ENCODE measurements around the gene ASCC1. TPM values are rescaled to one million over a fixed set of nuclear protein-coding genes. Genes with fewer than 3 reads are reported as not detected.

The ASCC1 gene
- total RNA-seq, 1 donor from 2014 or later, result 35.6 TPM

GRCh38 chr10:72257051-72257892, 41.2 kb upstream of the ASCC1 start:
- peak overlapping the region; percentile 82 for H3K27ac Mint-ChIP-seq (ENCODE audit: unreplicated experiment)
- peak overlapping the region; percentile 21 for H3K4me3 Mint-ChIP-seq
- no peaks in the 10 kb centered on the region for H3K9me3 Mint-ChIP-seq
- DNase-seq (ENCODE audit: low read depth, low spot score), result no peak
- peaks cover 67% of the 10 kb centered on the region for H3K4me1 Mint-ChIP-seq
- no peaks in the 10 kb centered on the region for H3K36me3 Mint-ChIP-seq (ENCODE audit: low read depth)
- no peaks in the 10 kb centered on the region for H3K27me3 Mint-ChIP-seq (ENCODE audit: low read depth)
- TF ChIP-seq CTCF (conservative IDR thresholded peaks at IDR 0.05), result no peak

- peak overlapping the region; percentile 36 for H3K4me3 Mint-ChIP-seq
- no peaks in the 10 kb centered on the region for H3K36me3 Mint-ChIP-seq (ENCODE audit: low read depth)
- H3K4me1 Mint-ChIP-seq, result peaks cover 63% of the 10 kb centered on the region
- H3K27me3 Mint-ChIP-seq (ENCODE audit: low read depth), result no peaks in the 10 kb centered on the region
- DNase-seq (ENCODE audit: low read depth, low spot score), result no peak
- no peak for TF ChIP-seq CTCF (conservative IDR thresholded peaks at IDR 0.05)
- peak overlapping the region; percentile 84 for H3K27ac Mint-ChIP-seq (ENCODE audit: unreplicated experiment)
- H3K9me3 Mint-ChIP-seq, result no peaks in the 10 kb centered on the region
Measured at GRCh38 chr10:72255977-72256729, 40.1 kb upstream of the ASCC1 start.

GRCh38 chr10:72254813-72255568, 38.9 kb upstream of the ASCC1 start:
- Mint-ChIP-seq H3K27me3 (ENCODE audit: low read depth) (no peaks in the 10 kb centered on the region), H3K9me3 (no peaks in the 10 kb centered on the region), H3K4me1 (peaks cover 57% of the 10 kb centered on the region), H3K27ac (ENCODE audit: unreplicated experiment) (peak overlapping the region; percentile 99), H3K4me3 (peak overlapping the region; percentile 44), H3K36me3 (ENCODE audit: low read depth) (no peaks in the 10 kb centered on the region)
- no peak for TF ChIP-seq CTCF (conservative IDR thresholded peaks at IDR 0.05)
- DNase-seq (ENCODE audit: low read depth, low spot score), result peak; percentile 56

- Mint-ChIP-seq H3K4me3 (no peak overlapping the region), H3K27me3 (ENCODE audit: low read depth) (no peaks in the 10 kb centered on the region), H3K27ac (ENCODE audit: unreplicated experiment) (no peak overlapping the region), H3K36me3 (ENCODE audit: low read depth) (no peaks in the 10 kb centered on the region), H3K9me3 (no peaks in the 10 kb centered on the region), H3K4me1 (peaks cover 51% of the 10 kb centered on the region)
- no peak for TF ChIP-seq CTCF (conservative IDR thresholded peaks at IDR 0.05)
- DNase-seq (ENCODE audit: low read depth, low spot score), result no peak
Measured at GRCh38 chr10:72253578-72253977, 37.5 kb upstream of the ASCC1 start.

GRCh38 chr10:72252972-72253371, 36.9 kb upstream of the ASCC1 start:
- Mint-ChIP-seq H3K27ac (ENCODE audit: unreplicated experiment) (no peak overlapping the region), H3K27me3 (ENCODE audit: low read depth) (no peaks in the 10 kb centered on the region)

More at GRCh38 chr10:72252972-72253371, 36.9 kb upstream of the ASCC1 start:
- Mint-ChIP-seq H3K4me3 (no peak overlapping the region), H3K36me3 (ENCODE audit: low read depth) (no peaks in the 10 kb centered on the region), H3K9me3 (no peaks in the 10 kb centered on the region), H3K4me1 (peaks cover 56% of the 10 kb centered on the region)
- no peak for TF ChIP-seq CTCF (conservative IDR thresholded peaks at IDR 0.05)
- DNase-seq (ENCODE audit: low read depth, low spot score), result no peak

All from neural crest cell (in vitro differentiated cells).